ENCODE data around the gene USP21. TPM values are rescaled to one million over a fixed set of nuclear protein-coding genes. Genes with fewer than 3 reads are reported as not detected.

Gene USP21
- total and polyA plus RNA-seq, 9 of the 15 experiments (the other 6 are each of a cell fraction or from before 2014, with no cell fraction given), result 4.9 to 52.4 (median 21.6) TPM

- TF ChIP-seq, protein P1, sequence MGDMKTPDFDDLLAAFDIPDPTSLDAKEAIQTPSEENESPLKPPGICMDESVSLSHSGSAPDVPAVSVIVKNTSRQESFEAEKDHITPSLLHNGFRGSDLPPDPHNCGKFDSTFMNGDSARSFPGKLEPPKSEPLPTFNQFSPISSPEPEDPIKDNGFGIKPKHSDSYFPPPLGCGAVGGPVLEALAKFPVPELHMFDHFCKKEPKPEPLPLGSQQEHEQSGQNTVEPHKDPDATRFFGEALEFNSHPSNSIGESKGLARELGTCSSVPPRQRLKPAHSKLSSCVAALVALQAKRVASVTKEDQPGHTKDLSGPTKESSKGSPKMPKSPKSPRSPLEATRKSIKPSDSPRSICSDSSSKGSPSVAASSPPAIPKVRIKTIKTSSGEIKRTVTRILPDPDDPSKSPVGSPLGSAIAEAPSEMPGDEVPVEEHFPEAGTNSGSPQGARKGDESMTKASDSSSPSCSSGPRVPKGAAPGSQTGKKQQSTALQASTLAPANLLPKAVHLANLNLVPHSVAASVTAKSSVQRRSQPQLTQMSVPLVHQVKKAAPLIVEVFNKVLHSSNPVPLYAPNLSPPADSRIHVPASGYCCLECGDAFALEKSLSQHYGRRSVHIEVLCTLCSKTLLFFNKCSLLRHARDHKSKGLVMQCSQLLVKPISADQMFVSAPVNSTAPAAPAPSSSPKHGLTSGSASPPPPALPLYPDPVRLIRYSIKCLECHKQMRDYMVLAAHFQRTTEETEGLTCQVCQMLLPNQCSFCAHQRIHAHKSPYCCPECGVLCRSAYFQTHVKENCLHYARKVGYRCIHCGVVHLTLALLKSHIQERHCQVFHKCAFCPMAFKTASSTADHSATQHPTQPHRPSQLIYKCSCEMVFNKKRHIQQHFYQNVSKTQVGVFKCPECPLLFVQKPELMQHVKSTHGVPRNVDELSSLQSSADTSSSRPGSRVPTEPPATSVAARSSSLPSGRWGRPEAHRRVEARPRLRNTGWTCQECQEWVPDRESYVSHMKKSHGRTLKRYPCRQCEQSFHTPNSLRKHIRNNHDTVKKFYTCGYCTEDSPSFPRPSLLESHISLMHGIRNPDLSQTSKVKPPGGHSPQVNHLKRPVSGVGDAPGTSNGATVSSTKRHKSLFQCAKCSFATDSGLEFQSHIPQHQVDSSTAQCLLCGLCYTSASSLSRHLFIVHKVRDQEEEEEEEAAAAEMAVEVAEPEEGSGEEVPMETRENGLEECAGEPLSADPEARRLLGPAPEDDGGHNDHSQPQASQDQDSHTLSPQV (IDR thresholded peaks at IDR 0.05), result no peak
- TF ChIP-seq, protein P2, sequence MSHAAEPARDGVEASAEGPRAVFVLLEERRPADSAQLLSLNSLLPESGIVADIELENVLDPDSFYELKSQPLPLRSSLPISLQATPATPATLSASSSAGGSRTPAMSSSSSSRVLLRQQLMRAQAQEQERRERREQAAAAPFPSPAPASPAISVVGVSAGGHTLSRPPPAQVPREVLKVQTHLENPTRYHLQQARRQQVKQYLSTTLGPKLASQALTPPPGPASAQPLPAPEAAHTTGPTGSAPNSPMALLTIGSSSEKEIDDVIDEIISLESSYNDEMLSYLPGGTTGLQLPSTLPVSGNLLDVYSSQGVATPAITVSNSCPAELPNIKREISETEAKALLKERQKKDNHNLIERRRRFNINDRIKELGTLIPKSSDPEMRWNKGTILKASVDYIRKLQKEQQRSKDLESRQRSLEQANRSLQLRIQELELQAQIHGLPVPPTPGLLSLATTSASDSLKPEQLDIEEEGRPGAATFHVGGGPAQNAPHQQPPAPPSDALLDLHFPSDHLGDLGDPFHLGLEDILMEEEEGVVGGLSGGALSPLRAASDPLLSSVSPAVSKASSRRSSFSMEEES (CRISPR knock-in tag; IDR thresholded peaks at IDR 0.05), result no peak
- TF ChIP-seq CBFA2T3 (IDR thresholded peaks at IDR 0.05) (no peak), POLR2A (conservative IDR thresholded peaks at IDR 0.05) (peak; percentile 94), ZNF140 (CRISPR knock-in tag; IDR thresholded peaks at IDR 0.05) (no peak), POU5F1 (IDR thresholded peaks at IDR 0.05; ENCODE audit: borderline replicate concordance, low read depth, low read length, partially characterized antibody) (no peak), ZNF263 (CRISPR knock-in tag; IDR thresholded peaks at IDR 0.05; ENCODE audit: borderline replicate concordance) (no peak), CTCFL (IDR thresholded peaks at IDR 0.05; ENCODE audit: borderline replicate concordance, insufficient read depth, low read depth, low read length, poor library complexity, severe bottlenecking) (no peak), ELF2 (CRISPR knock-in tag; IDR thresholded peaks at IDR 0.05) (peak; percentile 98)
- TF ChIP-seq, protein P3, sequence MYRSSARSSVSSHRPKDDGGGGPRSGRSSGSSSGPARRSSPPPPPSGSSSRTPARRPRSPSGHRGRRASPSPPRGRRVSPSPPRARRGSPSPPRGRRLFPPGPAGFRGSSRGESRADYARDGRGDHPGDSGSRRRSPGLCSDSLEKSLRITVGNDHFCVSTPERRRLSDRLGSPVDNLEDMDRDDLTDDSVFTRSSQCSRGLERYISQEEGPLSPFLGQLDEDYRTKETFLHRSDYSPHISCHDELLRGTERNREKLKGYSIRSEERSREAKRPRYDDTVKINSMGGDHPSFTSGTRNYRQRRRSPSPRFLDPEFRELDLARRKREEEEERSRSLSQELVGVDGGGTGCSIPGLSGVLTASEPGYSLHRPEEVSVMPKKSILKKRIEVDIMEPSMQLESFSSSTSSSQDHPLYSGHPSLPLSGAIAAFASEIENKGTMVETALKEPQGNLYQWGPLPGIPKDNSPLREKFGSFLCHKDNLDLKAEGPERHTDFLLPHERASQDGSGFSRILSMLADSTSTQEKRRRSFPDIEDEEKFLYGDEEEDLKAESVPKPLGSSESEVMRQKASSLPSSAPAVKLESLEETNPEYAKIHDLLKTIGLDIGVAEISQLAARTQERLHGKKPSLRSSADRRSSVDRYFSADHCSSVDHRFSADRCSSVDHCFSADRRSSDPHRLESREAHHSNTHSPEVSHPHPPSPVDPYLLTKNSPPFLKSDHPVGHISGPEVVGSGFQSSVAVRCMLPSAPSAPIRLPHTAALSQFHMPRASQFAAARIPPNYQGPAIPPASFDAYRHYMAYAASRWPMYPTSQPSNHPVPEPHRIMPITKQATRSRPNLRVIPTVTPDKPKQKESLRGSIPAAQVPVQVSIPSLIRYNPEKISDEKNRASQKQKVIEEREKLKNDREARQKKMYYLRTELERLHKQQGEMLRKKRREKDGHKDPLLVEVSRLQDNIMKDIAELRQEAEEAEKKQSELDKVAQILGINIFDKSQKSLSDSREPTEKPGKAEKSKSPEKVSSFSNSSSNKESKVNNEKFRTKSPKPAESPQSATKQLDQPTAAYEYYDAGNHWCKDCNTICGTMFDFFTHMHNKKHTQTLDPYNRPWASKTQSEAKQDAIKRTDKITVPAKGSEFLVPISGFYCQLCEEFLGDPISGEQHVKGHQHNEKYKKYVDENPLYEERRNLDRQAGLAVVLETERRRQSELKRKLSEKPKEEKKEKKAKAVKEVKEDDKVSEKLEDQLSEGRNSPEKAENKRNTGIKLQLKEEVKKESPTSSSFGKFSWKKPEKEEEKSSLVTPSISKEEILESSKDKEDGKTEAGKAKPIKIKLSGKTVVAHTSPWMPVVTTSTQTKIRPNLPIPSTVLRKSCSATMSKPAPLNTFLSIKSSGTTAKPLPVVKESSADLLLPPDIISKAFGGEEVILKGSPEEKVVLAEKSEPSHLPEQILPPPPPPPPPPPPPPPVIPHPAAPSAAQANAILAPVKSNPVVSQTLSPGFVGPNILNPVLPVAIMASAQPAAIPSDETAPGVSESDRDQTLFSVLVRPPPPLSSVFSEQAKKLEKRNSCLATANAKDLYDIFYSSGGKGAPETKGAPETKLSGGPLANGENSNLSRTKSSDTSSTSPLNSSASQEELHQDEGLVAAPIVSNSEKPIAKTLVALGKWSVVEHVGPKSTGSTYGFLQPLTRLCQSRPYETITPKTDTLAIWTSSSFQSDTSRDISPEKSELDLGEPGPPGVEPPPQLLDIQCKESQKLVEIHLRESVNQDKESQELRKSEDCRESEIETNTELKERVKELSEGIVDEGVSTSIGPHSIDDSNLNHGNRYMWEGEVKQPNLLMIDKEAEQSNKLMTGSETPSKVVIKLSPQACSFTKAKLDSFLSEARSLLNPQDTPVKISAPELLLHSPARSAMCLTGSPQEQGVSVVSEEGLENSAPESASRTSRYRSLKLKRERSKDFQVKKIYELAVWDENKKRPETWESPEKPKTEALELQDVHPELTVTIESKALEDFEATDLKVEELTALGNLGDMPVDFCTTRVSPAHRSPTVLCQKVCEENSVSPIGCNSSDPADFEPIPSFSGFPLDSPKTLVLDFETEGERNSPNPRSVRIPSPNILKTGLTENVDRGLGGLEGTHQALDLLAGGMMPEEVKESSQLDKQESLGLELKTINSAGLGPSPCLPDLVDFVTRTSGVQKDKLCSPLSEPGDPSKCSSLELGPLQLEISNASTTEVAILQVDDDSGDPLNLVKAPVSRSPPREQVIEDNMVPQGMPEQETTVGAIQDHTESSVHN (IDR thresholded peaks at IDR 0.05; ENCODE audit: borderline replicate concordance in 1 of 2, low read depth in 1 of 2), result 0 out of 4 replicates have a peak, but pooled peaks of 1 of the 2 experiments have one; percentile 72
Measured at GRCh38 chr1:161153682-161154337, 5.5 kb upstream of the USP21 start, which contains the start of gene UFC1 (continued).
